ENCODE measurements around the gene RAX. TPM values are rescaled to one million over a fixed set of nuclear protein-coding genes. Genes with fewer than 3 reads are reported as not detected.

Gene RAX
- total RNA-seq, 1 experiment from 2014 or later: not detected

- TF ChIP-seq SIN3A (IDR thresholded peaks at IDR 0.05; ENCODE audit: borderline replicate concordance, insufficient read depth, low read depth, low read length): no peak
- no peak for TF ChIP-seq POLR2AphosphoS5 (IDR thresholded peaks at IDR 0.05; ENCODE audit: low read depth, low read length)
- TF ChIP-seq TCF7L2 (IDR thresholded peaks at IDR 0.05; ENCODE audit: low read depth, low read length): no peak
- no peak for TF ChIP-seq REST (IDR thresholded peaks at IDR 0.05; ENCODE audit: insufficient read depth in 1 of 2, low read depth in 2 of 2, low read length in 1 of 2)
- TF ChIP-seq CTCF (IDR thresholded peaks at IDR 0.05): no peak
- Histone ChIP-seq H3K4me1 (ENCODE audit: control insufficient read depth, insufficient read depth, low read length) (no peaks in the 10 kb centered on the region), H3K27me3 (ENCODE audit: control insufficient read depth, insufficient read depth, low read length) (no peaks in the 10 kb centered on the region; the same call in 1 of the 2 replicates), H3K9me3 (ENCODE audit: control insufficient read depth, insufficient read depth, low read depth, low read length) (no peaks in the 10 kb centered on the region), H3K4me3 (ENCODE audit: low read depth in 2 of 2, low read length in 2 of 2) (no peak overlapping the region), H3K36me3 (ENCODE audit: control insufficient read depth, insufficient read depth, low read length) (no peaks in the 10 kb centered on the region), H3K27ac (ENCODE audit: low read length) (no peak overlapping the region)
- CTCF ChIA-PET: no interaction called here
- no peak for DNase-seq (ENCODE audit: low read depth, low spot score)
- ATAC-seq: no peak
- no TSS peak for BruUV-seq (replicated peaks)
- POLR2A ChIA-PET: no interaction called here
- intact Hi-C loops (cut with micrococcal nuclease; ENCODE audit: unreplicated experiment) (no loop called here), in situ Hi-C loops (cut with HindIII; ENCODE audit: low pct_unique_long_range_greater_than_20kb, low sequenced_read_pairs) (no loop called here)
These were observed 40.8 kb downstream of the RAX start for GRCh38 chr18:59232309-59233016.

GRCh38 chr18:59231877-59232276 is 41.4 kb downstream of the RAX start:
- Histone ChIP-seq H3K36me3 (ENCODE audit: control insufficient read depth, insufficient read depth, low read length) (no peaks in the 10 kb centered on the region), H3K4me1 (ENCODE audit: control insufficient read depth, insufficient read depth, low read length) (no peaks in the 10 kb centered on the region), H3K9me3 (ENCODE audit: control insufficient read depth, insufficient read depth, low read depth, low read length) (no peaks in the 10 kb centered on the region), H3K4me3 (ENCODE audit: low read depth in 2 of 2, low read length in 2 of 2) (no peak overlapping the region), H3K27me3 (ENCODE audit: control insufficient read depth, insufficient read depth, low read length) (no peaks in the 10 kb centered on the region; the same call in 1 of the 2 replicates), H3K27ac (ENCODE audit: low read length) (no peak overlapping the region)
- POLR2A ChIA-PET: no interaction called here
- ATAC-seq: no peak
- BruUV-seq (replicated peaks): no TSS peak
- intact Hi-C loops (cut with micrococcal nuclease; ENCODE audit: unreplicated experiment): no loop called here
- CTCF ChIA-PET: no interaction called here
- in situ Hi-C loops (cut with HindIII; ENCODE audit: low pct_unique_long_range_greater_than_20kb, low sequenced_read_pairs): no loop called here
- TF ChIP-seq SIN3A (IDR thresholded peaks at IDR 0.05; ENCODE audit: borderline replicate concordance, insufficient read depth, low read depth, low read length) (no peak), CTCF (IDR thresholded peaks at IDR 0.05) (no peak), TCF7L2 (IDR thresholded peaks at IDR 0.05; ENCODE audit: low read depth, low read length) (no peak), POLR2AphosphoS5 (IDR thresholded peaks at IDR 0.05; ENCODE audit: low read depth, low read length) (no peak), REST (IDR thresholded peaks at IDR 0.05; ENCODE audit: insufficient read depth in 1 of 2, low read depth in 2 of 2, low read length in 1 of 2) (no peak)
- no peak for DNase-seq (ENCODE audit: low read depth, low spot score)
